D721Med (cell line): ENCODE data around the gene FREM1.

Experiments used
- DNase-seq: peaks from one replicate; pipeline ENCODE4 v3.0.0; 2011; ENCODE audit warnings: low spot score; ENCODE audit not compliant: insufficient read length
- FAIRE-seq: peaks from 2 replicates; lab custom pipeline; 2011; peaks lifted over from hg19 to GRCh38; lab: Jason Lieb, UNC
- CTCF ChIP-seq: IDR thresholded peaks from 2 replicates; pipeline ENCODE4 v1.5.1; 2012; ENCODE audit warnings: mild to moderate bottlenecking, control low read depth; ENCODE audit not compliant: insufficient read depth; ENCODE audit errors: missing control alignments

FREM1 gene

DNA sequence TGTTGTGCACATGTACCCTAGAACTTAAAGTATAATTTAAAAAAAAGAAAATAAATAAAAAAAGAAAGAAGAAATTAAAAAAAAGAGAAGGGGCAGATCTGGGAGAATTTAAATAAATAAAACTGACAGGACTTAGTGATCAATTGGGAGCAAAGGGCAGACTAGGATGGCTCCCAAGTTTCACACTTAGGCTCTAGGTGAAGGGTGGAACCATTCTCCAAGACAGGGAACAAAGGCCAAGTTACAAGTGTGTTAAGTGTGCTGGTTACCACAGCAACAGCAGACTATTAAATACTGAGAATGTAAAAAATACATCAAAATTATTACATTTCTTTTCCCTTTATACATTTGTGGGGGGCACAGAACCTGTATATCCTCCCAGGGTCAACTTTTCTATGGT is 224.1 kb downstream of the FREM1 start:
- no peak for TF ChIP-seq CTCF
- no peak for DNase-seq
- no peak for FAIRE-seq
